IPS-11a (cell line): Measurements from ENCODE around the gene FADD.

ENCODE experiments used
- H3K4me3 ChIP-seq: one replicate; pipeline ENCODE4 v1.5.1; 2013; ENCODE audit warnings: low read depth, low read length, control low read depth

FADD gene

GRCh38 chr11:70202920-70203750, at the start of gene FADD:
Gene FADD (plus strand): TSS chr11:70203296. CDS start chr11:70203460, 164 bp downstream.
- peak within 1 kb of the TSS; percentile 94 for H3K4me3 ChIP-seq

- no peak overlapping the region for H3K4me3 ChIP-seq
Observed at GRCh38 chr11:70155386-70155785, 47.7 kb upstream of the FADD start.

- no peak overlapping the region for H3K4me3 ChIP-seq
Observed at GRCh38 chr11:70156291-70157037, 46.6 kb upstream of the FADD start.

- no peak overlapping the region for H3K4me3 ChIP-seq
Observed at GRCh38 chr11:70158201-70158600, 44.9 kb upstream of the FADD start.

GRCh38 chr11:70158757-70159389, 44.2 kb upstream of the FADD start:
- H3K4me3 ChIP-seq, result no peak overlapping the region

GRCh38 chr11:70159627-70160570, 43.2 kb upstream of the FADD start:
- H3K4me3 ChIP-seq, result no peak overlapping the region

GRCh38 chr11:70161043-70161625, 42.0 kb upstream of the FADD start:
- H3K4me3 ChIP-seq, result no peak overlapping the region

GRCh38 chr11:70164705-70165104, 38.4 kb upstream of the FADD start:
- H3K4me3 ChIP-seq, result no peak overlapping the region

- H3K4me3 ChIP-seq, result no peak overlapping the region
Observed at GRCh38 chr11:70167120-70167519, 36.0 kb upstream of the FADD start.

- no peak overlapping the region for H3K4me3 ChIP-seq
Observed at GRCh38 chr11:70167723-70168404, 35.2 kb upstream of the FADD start.

- H3K4me3 ChIP-seq, result no peak overlapping the region
Observed at GRCh38 chr11:70168405-70168754, 34.7 kb upstream of the FADD start.

GRCh38 chr11:70169127-70169526, 34.0 kb upstream of the FADD start:
- H3K4me3 ChIP-seq, result no peak overlapping the region

- H3K4me3 ChIP-seq, result no peak overlapping the region
Observed at GRCh38 chr11:70169632-70170031, 33.5 kb upstream of the FADD start.

GRCh38 chr11:70170596-70171210, 32.4 kb upstream of the FADD start:
- no peak overlapping the region for H3K4me3 ChIP-seq

GRCh38 chr11:70173018-70173417, 30.1 kb upstream of the FADD start:
- no peak overlapping the region for H3K4me3 ChIP-seq

GRCh38 chr11:70174547-70175235, 28.4 kb upstream of the FADD start:
- H3K4me3 ChIP-seq, result no peak overlapping the region

GRCh38 chr11:70175236-70175698, 27.8 kb upstream of the FADD start:
- H3K4me3 ChIP-seq, result no peak overlapping the region

- H3K4me3 ChIP-seq, result no peak overlapping the region
Observed at GRCh38 chr11:70176940-70177689, 26.0 kb upstream of the FADD start.
